ENCODE measurements around the gene GLO1.

GLO1 gene

GRCh38 chr6:38702558-38703397 lies at the start of gene GLO1:
TSS of gene GLO1 (minus strand) at chr6:38703145. CDS start at chr6:38703054, 91 bp downstream.
- DNase-seq (ENCODE audit: low read depth, low spot score) = peak; percentile 99

GRCh38 chr6:38750968-38751615 lies 48.1 kb upstream of the GLO1 start:
- DNase-seq (ENCODE audit: low read depth, low spot score) = no peak

DNA sequence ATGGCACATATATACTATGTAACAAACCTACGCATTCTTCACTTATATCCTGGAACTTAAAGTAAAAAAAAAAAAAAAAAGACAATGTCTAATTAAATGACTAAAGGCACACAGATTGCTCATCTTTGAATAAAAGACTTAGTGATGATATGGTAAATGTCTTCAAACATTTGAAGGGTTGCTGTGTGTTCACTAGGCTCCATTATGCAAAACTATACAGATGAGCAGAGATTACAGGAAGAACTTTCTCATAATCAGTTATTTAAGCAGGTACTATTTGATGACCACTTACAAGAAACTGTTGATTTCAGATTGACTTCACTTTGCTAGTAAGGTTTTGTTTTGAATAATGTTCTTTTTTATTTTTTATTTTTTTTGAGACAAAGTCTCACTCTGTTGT lies 46.5 kb upstream of the GLO1 start:
- no peak for DNase-seq (ENCODE audit: low read depth, low spot score)

DNA sequence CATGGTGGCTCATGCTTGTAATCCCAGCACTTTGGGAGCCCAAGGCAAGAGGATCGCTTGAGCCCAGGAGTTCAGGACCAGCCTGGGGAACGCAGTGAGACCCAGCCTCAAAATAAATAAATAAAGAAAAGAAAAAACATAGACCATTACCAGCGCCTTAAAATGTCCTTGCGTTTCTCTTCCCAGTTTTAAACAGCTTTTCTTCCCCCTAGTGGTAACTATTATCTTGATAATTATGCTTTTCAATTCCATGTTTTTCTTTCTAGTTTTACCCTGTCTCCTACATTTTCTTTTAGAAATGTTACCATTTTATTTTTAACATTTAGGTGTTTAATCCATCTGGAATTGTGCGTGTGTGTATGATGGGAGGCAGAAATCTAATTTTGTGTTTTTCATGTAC lies 36.6 kb upstream of the GLO1 start:
- DNase-seq (ENCODE audit: low read depth, low spot score) = no peak

- DNase-seq (ENCODE audit: low read depth, low spot score) = no peak
Observed at GRCh38 chr6:38738261-38738660, 35.3 kb upstream of the GLO1 start.

DNA sequence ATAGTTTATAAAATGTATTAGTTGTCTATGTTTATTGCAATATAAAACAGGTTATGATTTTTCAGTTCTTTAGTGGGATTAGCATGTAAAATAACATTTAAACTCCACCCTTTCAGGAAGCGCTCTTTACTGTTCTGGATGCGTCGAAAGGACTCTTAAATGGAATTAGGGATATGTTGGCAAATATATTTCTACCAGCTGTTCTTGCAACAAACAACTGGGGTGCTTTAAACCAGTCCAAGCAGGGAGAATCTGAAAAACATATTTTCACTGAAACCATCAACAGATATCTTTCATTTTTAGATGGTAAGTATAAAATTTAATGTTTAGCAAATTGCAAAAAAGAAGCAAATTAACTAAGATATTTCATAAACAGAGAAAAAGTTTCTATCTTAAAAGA lies 34.0 kb upstream of the GLO1 start:
- DNase-seq (ENCODE audit: low read depth, low spot score) = no peak

GRCh38 chr6:38730140-38730862 lies 27.4 kb upstream of the GLO1 start:
- no peak for DNase-seq (ENCODE audit: low read depth, low spot score)

DNA sequence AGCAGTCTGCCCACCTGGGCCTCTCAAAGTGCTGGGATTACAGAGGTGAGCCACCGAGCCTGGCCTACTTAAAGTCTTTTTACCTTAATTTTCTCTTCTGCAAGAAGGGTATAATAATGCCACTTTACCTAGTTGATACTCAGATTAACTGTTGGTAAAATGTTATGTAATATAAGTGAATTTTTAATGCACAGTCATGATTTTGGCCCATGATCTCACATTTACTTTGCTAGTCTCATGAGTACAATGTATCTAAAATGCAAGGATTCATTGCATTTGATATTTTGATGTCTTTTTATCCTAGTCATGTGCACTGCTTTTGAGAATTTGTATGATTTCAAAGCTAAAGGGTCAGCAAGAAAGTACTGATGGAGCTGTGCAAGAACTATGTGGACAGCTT lies 25.3 kb upstream of the GLO1 start:
- no peak for DNase-seq (ENCODE audit: low read depth, low spot score)

DNA sequence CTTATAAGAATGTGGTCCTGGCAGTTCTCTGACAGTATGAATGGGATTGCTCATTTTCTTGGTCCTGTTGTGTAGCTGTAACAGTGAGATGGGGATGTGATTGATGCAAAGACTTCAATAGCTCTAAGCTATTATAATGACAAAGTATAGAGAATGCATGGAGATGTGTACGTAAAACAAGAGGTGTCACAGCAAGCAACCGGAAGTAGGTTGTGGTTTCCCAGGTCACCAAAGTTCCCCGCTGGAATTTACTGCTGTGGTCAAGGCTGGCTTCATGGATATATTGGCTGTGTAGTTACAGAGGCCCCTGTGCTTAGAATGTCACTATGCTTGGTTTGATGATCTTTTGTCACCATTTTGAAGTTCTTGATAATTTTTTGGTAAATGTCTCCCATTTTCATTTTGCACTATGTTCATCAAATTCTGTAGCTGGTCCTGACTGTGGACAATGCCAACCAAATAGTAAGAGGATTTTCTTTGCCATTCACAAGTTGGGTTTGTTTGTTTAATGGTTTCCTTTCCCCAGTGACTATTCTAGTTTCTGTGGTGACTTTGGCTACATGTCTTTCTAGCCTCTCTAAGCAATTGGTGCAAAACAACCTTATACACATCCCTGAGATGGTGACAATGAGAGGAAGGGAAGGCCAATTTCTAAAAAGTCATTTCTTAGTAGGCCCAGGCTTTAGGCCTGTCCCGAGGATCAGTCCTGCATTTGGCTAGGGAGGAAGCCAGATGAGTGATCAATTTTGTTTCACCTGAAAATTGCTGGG lies 22.7 kb upstream of the GLO1 start:
- no peak for DNase-seq (ENCODE audit: low read depth, low spot score)

DNA sequence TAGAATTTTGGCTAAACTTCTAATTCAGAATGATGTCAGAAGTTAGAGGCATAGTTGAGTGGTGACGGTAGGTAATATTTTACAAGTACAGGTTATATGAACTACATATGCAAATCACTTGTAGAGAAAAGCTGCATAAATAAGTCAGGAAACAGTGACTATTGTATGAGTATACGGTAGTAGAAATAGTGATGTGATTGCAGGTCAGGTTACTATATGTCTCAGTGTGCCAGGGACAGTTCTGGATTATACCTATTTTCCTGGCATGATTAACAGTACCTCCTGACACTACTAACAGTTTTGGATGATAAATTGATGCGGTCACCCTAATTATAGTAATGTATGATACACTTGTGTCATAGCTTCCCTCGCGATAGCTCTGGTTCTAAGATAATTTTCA lies 21.4 kb upstream of the GLO1 start:
- DNase-seq (ENCODE audit: low read depth, low spot score) = no peak

DNA sequence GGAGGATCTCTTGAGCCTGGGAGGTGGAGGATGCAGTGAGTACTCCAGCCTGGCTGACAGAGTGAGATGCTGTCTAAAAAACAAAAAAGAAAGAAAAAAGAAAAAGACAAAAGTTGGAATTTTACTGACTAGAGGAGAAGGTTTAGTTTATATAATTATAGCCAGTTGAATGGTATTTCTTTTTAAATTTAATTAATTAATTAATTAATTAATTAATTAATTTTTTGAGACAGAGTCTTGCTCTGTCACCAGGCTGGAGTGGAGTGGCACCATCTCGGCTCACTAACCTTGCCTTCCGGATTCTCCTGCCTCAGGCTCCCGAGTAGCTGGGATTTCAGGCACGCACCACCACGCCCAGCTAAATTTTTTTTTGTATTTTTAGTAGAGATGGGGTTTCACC lies 20.8 kb upstream of the GLO1 start:
- no peak for DNase-seq (ENCODE audit: low read depth, low spot score)

DNA sequence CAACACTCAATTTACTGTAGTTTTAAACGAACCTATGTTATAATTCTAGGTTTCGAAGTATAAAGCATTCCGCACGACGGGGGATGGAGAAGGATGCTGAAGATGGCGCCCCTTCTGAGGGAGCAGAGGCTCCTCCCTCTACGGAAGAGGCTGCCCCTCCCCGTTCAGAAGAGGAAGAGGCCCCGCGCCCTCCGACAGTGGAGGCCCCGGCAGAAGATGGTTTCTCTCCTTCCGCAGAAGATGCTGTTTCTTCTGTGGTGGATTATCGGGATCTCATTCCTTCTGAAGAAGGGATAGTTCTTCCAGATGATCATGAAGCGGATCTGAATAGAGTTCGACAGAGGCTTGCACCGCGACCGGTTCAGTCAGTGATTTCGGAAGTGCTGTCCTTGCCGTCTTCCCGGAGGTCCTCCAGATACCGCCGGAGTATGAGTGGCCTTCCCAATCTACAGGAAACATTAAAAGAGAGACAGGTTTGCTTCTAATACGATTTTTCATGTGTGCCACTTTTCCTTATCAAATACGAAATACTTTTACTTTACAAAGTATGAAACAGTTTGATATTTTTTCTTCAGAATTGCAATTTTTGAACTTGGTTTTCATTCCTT lies 19.9 kb upstream of the GLO1 start:
- DNase-seq (ENCODE audit: low read depth, low spot score) = no peak

- no peak for DNase-seq (ENCODE audit: low read depth, low spot score)
Observed at GRCh38 chr6:38722038-38722437, 19.1 kb upstream of the GLO1 start.

DNA sequence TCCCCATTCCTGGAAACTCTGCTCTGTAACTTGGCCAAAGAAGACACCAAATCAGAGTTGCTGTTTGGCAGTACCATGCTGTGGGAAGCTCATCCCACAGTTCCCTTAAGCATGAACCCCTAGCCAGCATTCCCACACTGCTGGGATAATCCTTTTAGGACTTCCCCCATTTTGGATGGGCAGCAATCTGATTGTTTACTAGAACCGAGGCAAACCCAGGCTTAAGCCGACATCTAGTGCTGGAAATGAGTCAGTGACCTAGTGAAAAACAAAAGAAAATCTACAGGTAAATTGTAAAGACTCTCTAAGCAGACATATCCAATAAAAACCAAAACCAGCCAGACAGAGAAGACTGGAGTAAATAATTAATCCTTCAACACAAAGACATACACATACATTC lies 17.4 kb upstream of the GLO1 start:
- DNase-seq (ENCODE audit: low read depth, low spot score) = peak; percentile 20

DNA sequence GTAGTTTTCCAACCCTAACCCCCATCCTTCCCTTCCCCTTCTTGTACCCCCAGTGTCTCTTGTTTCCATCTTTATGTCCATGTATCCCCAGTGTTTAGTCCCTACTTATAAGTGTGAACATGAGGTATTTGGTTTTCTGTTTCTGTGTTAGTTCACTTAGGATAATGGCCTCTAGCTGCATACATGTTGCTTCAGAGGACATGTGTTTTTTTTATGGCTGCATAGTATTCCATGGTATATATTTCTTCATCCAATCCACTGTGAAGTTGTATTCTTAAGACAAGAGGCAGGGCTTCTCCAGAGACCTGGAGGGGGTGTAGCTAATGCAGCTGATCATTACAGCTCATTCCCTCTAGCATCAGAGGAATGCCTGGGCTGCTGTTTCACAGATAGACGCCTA lies 16.4 kb upstream of the GLO1 start:
- DNase-seq (ENCODE audit: low read depth, low spot score) = no peak

- DNase-seq (ENCODE audit: low read depth, low spot score) = no peak
Observed at GRCh38 chr6:38716825-38717224, 13.9 kb upstream of the GLO1 start.

- DNase-seq (ENCODE audit: low read depth, low spot score) = peak; percentile 43
Observed at GRCh38 chr6:38715016-38715689, 12.2 kb upstream of the GLO1 start, which contains the start of gene DNAH8. TSS of gene DNAH8 (plus strand) at chr6:38715311. CDS start at chr6:38722810, 7,499 bp downstream.

DNA sequence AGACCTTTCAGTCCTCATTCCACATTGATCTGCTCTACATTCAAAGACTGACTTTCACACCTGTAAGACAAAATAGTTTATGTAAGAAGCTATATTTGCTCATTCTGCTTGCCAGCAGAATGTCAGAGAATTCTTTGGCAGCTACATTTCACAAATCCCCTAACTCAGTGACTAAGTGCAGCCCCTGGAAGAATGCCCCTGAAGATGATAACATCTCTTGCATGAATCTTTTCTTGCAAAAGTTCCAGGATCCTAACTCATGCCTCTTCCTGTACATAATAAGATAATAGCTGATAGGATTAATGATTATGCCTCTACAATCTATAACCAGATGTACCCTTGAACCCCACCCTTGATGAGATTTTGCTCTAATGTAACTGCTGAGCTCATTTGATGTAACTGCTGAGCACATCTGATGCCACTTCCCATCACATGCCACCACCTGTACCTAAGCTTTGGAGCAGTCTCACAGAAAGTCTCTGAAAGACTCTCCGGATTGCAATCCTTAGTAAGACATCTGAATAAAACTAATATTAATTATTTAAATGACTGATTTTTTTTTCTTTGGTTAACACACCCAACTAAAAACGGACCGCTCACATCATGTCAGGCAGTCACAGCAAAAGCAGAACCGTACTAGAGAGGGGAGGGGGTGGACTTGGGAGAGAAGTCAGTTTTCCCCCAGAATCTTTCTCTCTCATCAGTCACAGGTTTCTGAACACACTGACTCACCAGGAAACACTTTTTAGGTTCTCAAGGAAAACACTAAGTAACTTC lies 11.5 kb upstream of the GLO1 start:
- DNase-seq (ENCODE audit: low read depth, low spot score) = no peak

DNA sequence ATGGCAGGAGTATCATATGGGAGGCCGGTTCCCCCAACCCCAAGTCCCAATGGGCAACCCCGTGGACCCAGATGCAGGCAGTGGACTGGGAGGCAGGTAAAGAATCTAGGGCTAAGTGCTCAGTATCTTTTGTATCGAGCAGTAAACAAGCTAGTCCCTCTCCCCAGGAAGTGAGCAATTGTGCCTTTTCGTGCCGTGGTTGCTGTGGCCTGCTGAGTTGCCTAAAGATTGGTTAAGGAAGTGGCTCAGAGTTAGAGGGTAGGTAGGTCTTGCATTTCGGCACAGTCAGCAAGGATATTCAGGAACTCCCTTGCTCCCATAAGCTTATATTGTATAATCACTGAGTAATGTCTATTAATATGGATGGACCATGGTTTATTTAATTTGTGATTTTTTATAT lies 10.9 kb upstream of the GLO1 start:
- DNase-seq (ENCODE audit: low read depth, low spot score) = no peak

- DNase-seq (ENCODE audit: low read depth, low spot score) = no peak
Observed at GRCh38 chr6:38708496-38708895, 5.6 kb upstream of the GLO1 start.
